ENCODE measurements around the gene YTHDF1.

Gene YTHDF1

DNA sequence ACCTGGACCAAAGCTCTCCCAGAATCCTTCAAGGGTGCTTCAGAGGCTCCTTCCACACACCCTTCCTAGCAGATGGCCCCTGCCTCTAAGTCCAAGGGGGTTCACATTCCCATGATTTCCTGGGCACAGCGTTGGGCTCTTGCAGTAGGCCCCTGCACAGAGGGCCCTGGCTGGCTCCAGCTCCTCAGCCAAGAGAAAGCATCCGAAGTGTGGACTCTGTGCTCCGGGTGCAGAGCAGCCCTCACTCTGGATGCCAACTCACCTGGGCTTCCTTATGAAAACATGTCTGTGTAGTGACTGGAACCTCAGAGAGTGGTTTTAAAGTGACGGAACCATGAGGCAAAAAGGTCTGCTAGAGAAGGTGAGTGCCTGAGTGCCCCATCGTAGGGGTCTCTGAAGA, 11.6 kb downstream of the YTHDF1 start:
- no peaks in the 10 kb centered on the region for H3K4me1 ChIP-seq (ENCODE audit: control insufficient read depth, insufficient read depth, low read length)
- no peak overlapping the region for H3K27ac ChIP-seq (ENCODE audit: extremely low read depth, low read depth, low read length)
- peaks cover 9 to 95% of the 10 kb centered on the region in 2 experiments for H3K36me3 ChIP-seq (ENCODE audit: control insufficient read depth in 2 of 2, insufficient read depth in 1 of 2, low read length in 2 of 2)
- ChIA-PET POLR2A (no interaction called here), CTCF (interaction anchor here (0.9 to 1.3 kb wide), 3 partner anchors 11 to 177 kb away, joined by 3 to 7 read pairs (median 5); no protein-coding TSS in a partner anchor)
- no peak overlapping the region for H3K4me3 ChIP-seq (ENCODE audit: low read depth, low read length)
- no peaks in the 10 kb centered on the region for H3K9me3 ChIP-seq (ENCODE audit: control insufficient read depth, insufficient read depth, low read depth, low read length)
- TF ChIP-seq, protein P1, sequence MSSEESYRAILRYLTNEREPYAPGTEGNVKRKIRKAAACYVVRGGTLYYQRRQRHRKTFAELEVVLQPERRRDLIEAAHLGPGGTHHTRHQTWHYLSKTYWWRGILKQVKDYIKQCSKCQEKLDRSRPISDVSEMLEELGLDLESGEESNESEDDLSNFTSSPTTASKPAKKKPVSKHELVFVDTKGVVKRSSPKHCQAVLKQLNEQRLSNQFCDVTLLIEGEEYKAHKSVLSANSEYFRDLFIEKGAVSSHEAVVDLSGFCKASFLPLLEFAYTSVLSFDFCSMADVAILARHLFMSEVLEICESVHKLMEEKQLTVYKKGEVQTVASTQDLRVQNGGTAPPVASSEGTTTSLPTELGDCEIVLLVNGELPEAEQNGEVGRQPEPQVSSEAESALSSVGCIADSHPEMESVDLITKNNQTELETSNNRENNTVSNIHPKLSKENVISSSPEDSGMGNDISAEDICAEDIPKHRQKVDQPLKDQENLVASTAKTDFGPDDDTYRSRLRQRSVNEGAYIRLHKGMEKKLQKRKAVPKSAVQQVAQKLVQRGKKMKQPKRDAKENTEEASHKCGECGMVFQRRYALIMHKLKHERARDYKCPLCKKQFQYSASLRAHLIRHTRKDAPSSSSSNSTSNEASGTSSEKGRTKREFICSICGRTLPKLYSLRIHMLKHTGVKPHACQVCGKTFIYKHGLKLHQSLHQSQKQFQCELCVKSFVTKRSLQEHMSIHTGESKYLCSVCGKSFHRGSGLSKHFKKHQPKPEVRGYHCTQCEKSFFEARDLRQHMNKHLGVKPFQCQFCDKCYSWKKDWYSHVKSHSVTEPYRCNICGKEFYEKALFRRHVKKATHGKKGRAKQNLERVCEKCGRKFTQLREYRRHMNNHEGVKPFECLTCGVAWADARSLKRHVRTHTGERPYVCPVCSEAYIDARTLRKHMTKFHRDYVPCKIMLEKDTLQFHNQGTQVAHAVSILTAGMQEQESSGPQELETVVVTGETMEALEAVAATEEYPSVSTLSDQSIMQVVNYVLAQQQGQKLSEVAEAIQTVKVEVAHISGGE (tag by site-specific recombination; conservative IDR thresholded peaks at IDR 0.05; ENCODE audit: low read depth) = no peak
- peak; percentile 44; the same call in 1 of the 2 replicates for TF ChIP-seq ZNF600 (tag by site-specific recombination; IDR thresholded peaks at IDR 0.05)

DNA sequence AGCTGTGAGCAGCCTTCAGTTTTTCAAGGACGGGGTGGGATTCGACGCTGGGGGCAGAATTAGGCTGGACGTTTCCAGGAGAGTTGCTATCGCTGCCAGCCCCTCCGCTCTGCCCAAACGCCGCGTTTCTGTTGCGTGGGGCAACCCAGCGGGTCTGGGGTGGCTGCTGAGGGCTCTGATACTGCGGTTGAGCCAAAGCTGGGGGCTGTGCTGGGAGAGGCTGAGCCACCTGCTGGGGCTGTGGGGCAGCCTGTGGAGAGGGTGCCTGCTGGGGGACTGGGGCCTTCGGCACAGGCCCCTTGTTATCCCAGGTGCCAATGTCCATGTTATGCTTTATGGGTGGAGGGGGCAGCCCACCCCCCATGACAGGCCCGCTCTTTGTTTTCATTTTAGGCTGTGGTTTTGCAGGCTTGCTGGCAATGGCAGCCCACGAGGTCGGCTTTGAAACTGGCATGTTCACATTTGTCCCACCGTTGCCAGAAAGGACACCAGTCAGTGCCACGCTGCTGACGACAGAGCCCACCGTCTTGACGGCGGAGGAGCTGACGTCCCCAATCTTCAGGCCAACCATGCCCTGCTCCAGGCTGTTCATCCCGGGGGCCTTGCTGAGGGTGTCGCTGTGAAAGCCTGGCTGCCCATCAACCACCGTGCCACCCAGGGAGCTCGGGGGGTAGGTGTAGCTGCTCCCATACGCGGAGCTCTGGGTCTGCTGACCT, 13.0 kb downstream of the YTHDF1 start:
- CTCF ChIA-PET = no interaction called here

DNA sequence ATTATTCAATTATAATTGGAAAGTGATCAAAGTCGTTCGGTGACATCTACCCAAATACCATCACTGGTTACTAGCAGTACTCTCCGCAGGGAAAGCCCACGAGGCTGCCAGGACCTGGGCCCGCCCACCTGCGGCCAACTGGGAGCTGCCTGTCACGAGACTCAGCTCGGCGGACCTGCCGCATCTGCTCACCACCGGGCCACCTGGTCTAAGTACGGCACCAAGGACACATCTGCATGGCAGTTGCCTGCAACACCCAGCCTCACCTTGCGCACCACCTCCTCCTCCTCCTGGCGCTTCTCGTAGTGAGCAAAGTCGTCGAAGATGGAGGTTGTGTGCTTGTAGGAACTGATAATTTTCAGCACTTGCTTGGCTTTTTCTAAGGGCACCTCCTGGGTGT, 13.9 kb downstream of the YTHDF1 start:
- ChIA-PET POLR2A (no interaction called here), CTCF (no interaction called here)
- no peaks in the 10 kb centered on the region; the same call in 1 of the 2 replicates for H3K4me1 ChIP-seq (ENCODE audit: control insufficient read depth, insufficient read depth, low read length)
- peaks cover 9 to 83% of the 10 kb centered on the region in 2 experiments for H3K36me3 ChIP-seq (ENCODE audit: control insufficient read depth in 2 of 2, insufficient read depth in 1 of 2, low read length in 2 of 2)
- no peak overlapping the region for H3K4me3 ChIP-seq (ENCODE audit: low read depth, low read length)
- TF ChIP-seq, protein P2, sequence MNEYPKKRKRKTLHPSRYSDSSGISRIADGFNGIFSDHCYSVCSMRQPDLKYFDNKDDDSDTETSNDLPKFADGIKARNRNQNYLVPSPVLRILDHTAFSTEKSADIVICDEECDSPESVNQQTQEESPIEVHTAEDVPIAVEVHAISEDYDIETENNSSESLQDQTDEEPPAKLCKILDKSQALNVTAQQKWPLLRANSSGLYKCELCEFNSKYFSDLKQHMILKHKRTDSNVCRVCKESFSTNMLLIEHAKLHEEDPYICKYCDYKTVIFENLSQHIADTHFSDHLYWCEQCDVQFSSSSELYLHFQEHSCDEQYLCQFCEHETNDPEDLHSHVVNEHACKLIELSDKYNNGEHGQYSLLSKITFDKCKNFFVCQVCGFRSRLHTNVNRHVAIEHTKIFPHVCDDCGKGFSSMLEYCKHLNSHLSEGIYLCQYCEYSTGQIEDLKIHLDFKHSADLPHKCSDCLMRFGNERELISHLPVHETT (tag by site-specific recombination; IDR thresholded peaks at IDR 0.05) = no peak
- TF ChIP-seq, protein P3, sequence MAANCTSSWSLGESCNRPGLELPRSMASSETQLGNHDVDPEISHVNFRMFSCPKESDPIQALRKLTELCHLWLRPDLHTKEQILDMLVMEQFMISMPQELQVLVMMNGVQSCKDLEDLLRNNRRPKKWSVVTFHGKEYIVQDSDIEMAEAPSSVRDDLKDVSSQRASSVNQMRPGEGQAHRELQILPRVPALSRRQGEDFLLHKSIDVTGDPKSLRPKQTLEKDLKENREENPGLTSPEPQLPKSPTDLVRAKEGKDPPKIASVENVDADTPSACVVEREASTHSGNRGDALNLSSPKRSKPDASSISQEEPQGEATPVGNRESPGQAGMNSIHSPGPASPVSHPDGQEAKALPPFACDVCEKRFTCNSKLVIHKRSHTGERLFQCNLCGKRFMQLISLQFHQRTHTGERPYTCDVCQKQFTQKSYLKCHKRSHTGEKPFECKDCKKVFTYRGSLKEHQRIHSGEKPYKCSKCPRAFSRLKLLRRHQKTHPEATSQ (tag by site-specific recombination; IDR thresholded peaks at IDR 0.05) = no peak
- TF ChIP-seq ZNF707 (tag by site-specific recombination; IDR thresholded peaks at IDR 0.05) = no peak
- TF ChIP-seq ZNF394 (tag by site-specific recombination; IDR thresholded peaks at IDR 0.05; ENCODE audit: borderline replicate concordance) = no peak
- H3K27ac ChIP-seq (ENCODE audit: extremely low read depth, low read depth, low read length) = no peak overlapping the region
- no peaks in the 10 kb centered on the region for H3K9me3 ChIP-seq (ENCODE audit: control insufficient read depth, insufficient read depth, low read depth, low read length)

More for the DNA sequence above, 13.0 kb downstream of the YTHDF1 start:
- POLR2A ChIA-PET = no interaction called here
- H3K36me3 ChIP-seq (ENCODE audit: control insufficient read depth in 2 of 2, insufficient read depth in 1 of 2, low read length in 2 of 2) = peaks cover 9 to 87% of the 10 kb centered on the region in 2 experiments
- H3K4me1 ChIP-seq (ENCODE audit: control insufficient read depth, insufficient read depth, low read length) = no peaks in the 10 kb centered on the region; the same call in 1 of the 2 replicates
- no peak for TF ChIP-seq ZNF138 (tag by site-specific recombination; IDR thresholded peaks at IDR 0.05; ENCODE audit: borderline replicate concordance)
- TF ChIP-seq ZNF221 (tag by site-specific recombination; IDR thresholded peaks at IDR 0.05; ENCODE audit: borderline replicate concordance) = no peak
- TF ChIP-seq, protein P4, sequence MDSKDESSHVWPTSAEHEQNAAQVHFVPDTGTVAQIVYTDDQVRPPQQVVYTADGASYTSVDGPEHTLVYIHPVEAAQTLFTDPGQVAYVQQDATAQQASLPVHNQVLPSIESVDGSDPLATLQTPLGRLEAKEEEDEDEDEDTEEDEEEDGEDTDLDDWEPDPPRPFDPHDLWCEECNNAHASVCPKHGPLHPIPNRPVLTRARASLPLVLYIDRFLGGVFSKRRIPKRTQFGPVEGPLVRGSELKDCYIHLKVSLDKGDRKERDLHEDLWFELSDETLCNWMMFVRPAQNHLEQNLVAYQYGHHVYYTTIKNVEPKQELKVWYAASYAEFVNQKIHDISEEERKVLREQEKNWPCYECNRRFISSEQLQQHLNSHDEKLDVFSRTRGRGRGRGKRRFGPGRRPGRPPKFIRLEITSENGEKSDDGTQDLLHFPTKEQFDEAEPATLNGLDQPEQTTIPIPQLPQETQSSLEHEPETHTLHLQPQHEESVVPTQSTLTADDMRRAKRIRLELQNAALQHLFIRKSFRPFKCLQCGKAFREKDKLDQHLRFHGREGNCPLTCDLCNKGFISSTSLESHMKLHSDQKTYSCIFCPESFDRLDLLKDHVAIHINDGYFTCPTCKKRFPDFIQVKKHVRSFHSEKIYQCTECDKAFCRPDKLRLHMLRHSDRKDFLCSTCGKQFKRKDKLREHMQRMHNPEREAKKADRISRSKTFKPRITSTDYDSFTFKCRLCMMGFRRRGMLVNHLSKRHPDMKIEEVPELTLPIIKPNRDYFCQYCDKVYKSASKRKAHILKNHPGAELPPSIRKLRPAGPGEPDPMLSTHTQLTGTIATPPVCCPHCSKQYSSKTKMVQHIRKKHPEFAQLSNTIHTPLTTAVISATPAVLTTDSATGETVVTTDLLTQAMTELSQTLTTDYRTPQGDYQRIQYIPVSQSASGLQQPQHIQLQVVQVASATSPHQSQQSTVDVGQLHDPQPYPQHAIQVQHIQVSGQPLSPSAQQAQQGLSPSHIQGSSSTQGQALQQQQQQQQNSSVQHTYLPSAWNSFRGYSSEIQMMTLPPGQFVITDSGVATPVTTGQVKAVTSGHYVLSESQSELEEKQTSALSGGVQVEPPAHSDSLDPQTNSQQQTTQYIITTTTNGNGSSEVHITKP (tag by site-specific recombination; IDR thresholded peaks at IDR 0.05) = no peak
- TF ChIP-seq ZNF37A (tag by site-specific recombination; IDR thresholded peaks at IDR 0.05) = no peak
- no peak for TF ChIP-seq ZNF501 (tag by site-specific recombination; IDR thresholded peaks at IDR 0.05)
- TF ChIP-seq GLIS1 (tag by site-specific recombination; IDR thresholded peaks at IDR 0.05) = no peak
- no peak for TF ChIP-seq ZBTB7A (tag by site-specific recombination; IDR thresholded peaks at IDR 0.05; ENCODE audit: low read depth)
- H3K4me3 ChIP-seq (ENCODE audit: low read depth, low read length) = no peak overlapping the region
- H3K9me3 ChIP-seq (ENCODE audit: control insufficient read depth, insufficient read depth, low read depth, low read length) = no peaks in the 10 kb centered on the region
- H3K27ac ChIP-seq (ENCODE audit: extremely low read depth, low read depth, low read length) = no peak overlapping the region
